Activated CD4-positive, alpha-beta T cell treated with anti-CD3 and anti-CD28 coated beads for 48 hours (primary cell): ENCODE results near the gene CNOT3.
"Not testable (repeated sequence)": the region's sequence is repeated elsewhere in the genome, so short reads cannot be mapped to it uniquely, and the experiment has no call there.

Experiments used
- DNase-seq: peaks from one replicate; pipeline ENCODE4 v3.0.0-alpha.2; 2020

Gene CNOT3

GRCh38 chr19:54137699-54138488, at the start of gene CNOT3:
TSS of gene CNOT3 (plus strand) at chr19:54137762. CDS start at chr19:54142979, 5,217 bp downstream.
- peak; percentile 52 for DNase-seq

GRCh38 chr19:54094426-54095000, 43.0 kb upstream of the CNOT3 start:
- no peak for DNase-seq

GRCh38 chr19:54095136-54095858, 42.3 kb upstream of the CNOT3 start:
- no peak for DNase-seq

GRCh38 chr19:54095859-54096616, 41.5 kb upstream of the CNOT3 start:
- peak; percentile 56 for DNase-seq

- DNase-seq: no peak
Observed at GRCh38 chr19:54096617-54097106, 40.9 kb upstream of the CNOT3 start.

GRCh38 chr19:54099190-54099902, 38.2 kb upstream of the CNOT3 start:
- no peak for DNase-seq

- not testable (repeated sequence) for DNase-seq
Observed at GRCh38 chr19:54099903-54100255, 37.7 kb upstream of the CNOT3 start.

- DNase-seq: no peak
Observed at GRCh38 chr19:54100561-54100960, 37.0 kb upstream of the CNOT3 start, which contains the start of gene OSCAR. TSS of gene OSCAR (minus strand) at chr19:54100803. CDS start at chr19:54100792, 11 bp downstream.

- DNase-seq: peak; percentile 98
Observed at GRCh38 chr19:54102421-54103169, 35.0 kb upstream of the CNOT3 start, which contains the start of gene NDUFA3. TSS of gene NDUFA3 (plus strand) at chr19:54102855. CDS start at chr19:54102879, 24 bp downstream.

- DNase-seq: no peak
Observed at GRCh38 chr19:54104998-54105715, 32.4 kb upstream of the CNOT3 start.

GRCh38 chr19:54105796-54106195, 31.8 kb upstream of the CNOT3 start:
- no peak for DNase-seq

- DNase-seq: no peak
Observed at GRCh38 chr19:54106716-54107115, 30.8 kb upstream of the CNOT3 start.

GRCh38 chr19:54107876-54108490, 29.6 kb upstream of the CNOT3 start:
- DNase-seq: no peak

GRCh38 chr19:54108496-54108895, 29.1 kb upstream of the CNOT3 start:
- no peak for DNase-seq

GRCh38 chr19:54109651-54110050, 27.9 kb upstream of the CNOT3 start:
- DNase-seq: no peak

GRCh38 chr19:54114340-54115108, 23.0 kb upstream of the CNOT3 start:
- DNase-seq: peak; percentile 64

GRCh38 chr19:54115109-54116063, 22.2 kb upstream of the CNOT3 start, which contains the start of the genes PRPF31 and TFPT:
TSS of gene PRPF31 (plus strand) at chr19:54115754. CDS start at chr19:54118279, 2,525 bp downstream.
TSS of gene TFPT (minus strand) at chr19:54115657. CDS start at chr19:54115269, 388 bp downstream.
- DNase-seq: peak; percentile 97

GRCh38 chr19:54121259-54121658, 16.3 kb upstream of the CNOT3 start:
- no peak for DNase-seq
